PC-3 (cell line): ENCODE results near the gene CACNA1C. TPM values are rescaled to one million over a fixed set of nuclear protein-coding genes. Genes with fewer than 3 reads are reported as not detected.

ENCODE experiments used
- ATAC-seq: fragments of 200-7000 bp; cut with Tn5 transposase; 2 replicates; pipeline ENCODE4 v1.9.1; 2020; ENCODE audit warnings: mild to moderate bottlenecking, moderate library complexity
- BruUV-seq: library from RNA; stranded (reverse); fragments of 400-500 nt; replicated peaks from 2 replicates; lab custom pipeline; 2021; lab: Mats Ljungman, UMichigan
- CTCF ChIA-PET: fragments of 300-600 bp; sonication (Branson Sonifier 250); formaldehyde crosslinking; loops from one replicate; lab custom pipeline; 2022; ENCODE audit warnings: antibody characterized with exemption; lab: Charles Lee
- POLR2A ChIA-PET: fragments of 300-600 bp; sonication (Branson Sonifier 250); formaldehyde crosslinking; loops from one replicate; lab custom pipeline; 2022; ENCODE audit warnings: antibody characterized with exemption; ENCODE audit not compliant: unreplicated experiment; lab: Charles Lee
- DNase-seq: peaks from one replicate; pipeline ENCODE4 v3.0.0-alpha.2; 2015
- H2AFZ ChIP-seq: fragments of 300-600 bp; sonication (generic); 2 replicates; pipeline ENCODE4 v1.6.0; 2016; ENCODE audit warnings: antibody characterized with exemption, low read length
- H3F3A ChIP-seq: fragments of 300-600 bp; sonication (generic); one replicate; pipeline ENCODE4 v1.6.0; 2017; ENCODE audit warnings: antibody characterized with exemption, low read length, control low read depth, mild to moderate bottlenecking; ENCODE audit not compliant: unreplicated experiment
- H3K27ac ChIP-seq: fragments of 300-600 bp; sonication (generic); 2 replicates; pipeline ENCODE4 v1.5.1; 2016; ENCODE audit warnings: mild to moderate bottlenecking, low read length
- H3K27me3 ChIP-seq: fragments of 300-600 bp; sonication (generic); 2 replicates; pipeline ENCODE4 v1.6.1; 2016; ENCODE audit warnings: low read length, mixed read lengths
- H3K36me3 ChIP-seq: fragments of 300-600 bp; sonication (generic); 2 replicates; pipeline ENCODE4 v1.6.1; 2016; ENCODE audit warnings: low read depth, mixed run types, low read length, mixed read lengths
- H3K4me1 ChIP-seq: fragments of 300-600 bp; sonication (generic); 2 replicates; pipeline ENCODE4 v1.5.1; 2016; ENCODE audit warnings: low read length; ENCODE audit not compliant: insufficient read depth
- H3K4me2 ChIP-seq: fragments of 300-600 bp; sonication (generic); 2 replicates; pipeline ENCODE4 v1.6.0; 2016; ENCODE audit warnings: low read length
- H3K4me3 ChIP-seq: fragments of 300-600 bp; sonication (generic); 2 replicates; pipeline ENCODE4 v1.5.1; 2016; ENCODE audit warnings: mild to moderate bottlenecking, low read length, mixed read lengths
- H3K79me2 ChIP-seq: fragments of 300-600 bp; sonication (generic); 2 replicates; pipeline ENCODE4 v1.6.1; 2017; ENCODE audit warnings: low read length, mixed read lengths
- H3K9ac ChIP-seq: fragments of 300-600 bp; sonication (generic); 2 replicates; pipeline ENCODE4 v1.6.0; 2016; ENCODE audit warnings: mild to moderate bottlenecking, low read length
- H3K9me2 ChIP-seq: fragments of 300-600 bp; sonication (generic); replicated peaks from 2 replicates; pipeline ENCODE4 v1.6.1; 2016; ENCODE audit warnings: mixed run types, low read length, mixed read lengths
- H3K9me3 ChIP-seq: fragments of 300-600 bp; sonication (generic); 2 replicates; pipeline ENCODE4 v1.6.1; 2016; ENCODE audit warnings: low read length, mixed read lengths
- H4K20me1 ChIP-seq: fragments of 300-600 bp; sonication (generic); 2 replicates; pipeline ENCODE4 v1.6.1; 2016; ENCODE audit warnings: low read length, mixed read lengths
- EZH2 ChIP-seq: fragments of 300-600 bp; sonication (generic); IDR thresholded peaks from one replicate; pipeline ENCODE4 v1.6.1; 2017; ENCODE audit warnings: antibody characterized with exemption, mild to moderate bottlenecking, low read length; ENCODE audit not compliant: unreplicated experiment
- EZH2phosphoT487 ChIP-seq: fragments of 300-600 bp; sonication (generic); IDR thresholded peaks from 2 replicates; pipeline ENCODE4 v1.6.1; 2018; ENCODE audit warnings: mild to moderate bottlenecking, antibody characterized with exemption, low read length, borderline replicate concordance
- intact Hi-C: fragments of 100-400 bp; cut with micrococcal nuclease; formaldehyde crosslinking; loops from 2 replicates; pipeline ENCODE4 v1.9.0; 2023
- total RNA-seq: library from RNA; depleted of rRNA; stranded (reverse); fragments of >200 nt; gene quantifications from 2 replicates; pipeline ENCODE4 v1.2.3, GENCODE V29; 2014
- TF ChIP-seq, protein P1 (sequence below): fragments of 300-600 bp; sonication (generic); conservative IDR thresholded peaks from 2 replicates; pipeline ENCODE4 v1.5.1; 2017; ENCODE audit warnings: antibody characterized with exemption, low read depth, mild to moderate bottlenecking, low read length

CACNA1C gene
- total RNA-seq, 1 experiment from 2014 or later, result not detected

- DNase-seq (no peak), ATAC-seq (no peak)
- BruUV-seq, result no TSS peak
- Histone ChIP-seq H3K4me2 (no peak overlapping the region), H3K4me3 (no peak overlapping the region), H2AFZ (no peak overlapping the region), H3F3A (no peaks in the 10 kb centered on the region), H3K79me2 (no peaks in the 10 kb centered on the region), H3K9ac (no peak overlapping the region), H3K9me2 (no peaks in the 10 kb centered on the region), H3K9me3 (no peaks in the 10 kb centered on the region), H3K36me3 (no peaks in the 10 kb centered on the region), H3K4me1 (no peaks in the 10 kb centered on the region), H4K20me1 (no peaks in the 10 kb centered on the region), H3K27me3 (peaks cover 16% of the 10 kb centered on the region), H3K27ac (no peak overlapping the region)
- TF ChIP-seq EZH2, result no peak
- POLR2A ChIA-PET, result no interaction called here
- CTCF ChIA-PET, result interaction anchor here (0.5 kb wide), 1 partner anchor 9 kb away, joined by 4 read pairs; no protein-coding TSS in a partner anchor
- intact Hi-C loops, result no loop called here
These were observed 86.9 kb downstream of the CACNA1C start for GRCh38 chr12:2139651-2140050.

- H3K9me2 ChIP-seq, result no peaks in the 10 kb centered on the region
- no peak overlapping the region for H3K4me3 ChIP-seq
- no peaks in the 10 kb centered on the region for H3K9me3 ChIP-seq
- peaks cover 29% of the 10 kb centered on the region for H3K27me3 ChIP-seq
- H3K9ac ChIP-seq, result no peak overlapping the region
- POLR2A ChIA-PET, result interaction anchor here (0.7 kb wide), 1 partner anchor 84 kb away, joined by 3 read pairs; no protein-coding TSS in a partner anchor
- H3K27ac ChIP-seq, result no peak overlapping the region
- no peak overlapping the region for H2AFZ ChIP-seq
- DNase-seq, result no peak
- BruUV-seq, result no TSS peak
- TF ChIP-seq EZH2, result no peak
- TF ChIP-seq, protein P1, sequence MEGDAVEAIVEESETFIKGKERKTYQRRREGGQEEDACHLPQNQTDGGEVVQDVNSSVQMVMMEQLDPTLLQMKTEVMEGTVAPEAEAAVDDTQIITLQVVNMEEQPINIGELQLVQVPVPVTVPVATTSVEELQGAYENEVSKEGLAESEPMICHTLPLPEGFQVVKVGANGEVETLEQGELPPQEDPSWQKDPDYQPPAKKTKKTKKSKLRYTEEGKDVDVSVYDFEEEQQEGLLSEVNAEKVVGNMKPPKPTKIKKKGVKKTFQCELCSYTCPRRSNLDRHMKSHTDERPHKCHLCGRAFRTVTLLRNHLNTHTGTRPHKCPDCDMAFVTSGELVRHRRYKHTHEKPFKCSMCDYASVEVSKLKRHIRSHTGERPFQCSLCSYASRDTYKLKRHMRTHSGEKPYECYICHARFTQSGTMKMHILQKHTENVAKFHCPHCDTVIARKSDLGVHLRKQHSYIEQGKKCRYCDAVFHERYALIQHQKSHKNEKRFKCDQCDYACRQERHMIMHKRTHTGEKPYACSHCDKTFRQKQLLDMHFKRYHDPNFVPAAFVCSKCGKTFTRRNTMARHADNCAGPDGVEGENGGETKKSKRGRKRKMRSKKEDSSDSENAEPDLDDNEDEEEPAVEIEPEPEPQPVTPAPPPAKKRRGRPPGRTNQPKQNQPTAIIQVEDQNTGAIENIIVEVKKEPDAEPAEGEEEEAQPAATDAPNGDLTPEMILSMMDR, result no peak
- no peak for TF ChIP-seq EZH2phosphoT487
- CTCF ChIA-PET, result no interaction called here
- no peak for ATAC-seq
- H3K79me2 ChIP-seq, result no peaks in the 10 kb centered on the region
- no peak overlapping the region for H3K4me2 ChIP-seq
- no peaks in the 10 kb centered on the region for H3K36me3 ChIP-seq
- no peaks in the 10 kb centered on the region for H4K20me1 ChIP-seq
- H3K4me1 ChIP-seq, result no peaks in the 10 kb centered on the region
- intact Hi-C loops, result no loop called here
- no peaks in the 10 kb centered on the region for H3F3A ChIP-seq
These were observed 88.2 kb downstream of the CACNA1C start for GRCh38 chr12:2140858-2141519.

DNA sequence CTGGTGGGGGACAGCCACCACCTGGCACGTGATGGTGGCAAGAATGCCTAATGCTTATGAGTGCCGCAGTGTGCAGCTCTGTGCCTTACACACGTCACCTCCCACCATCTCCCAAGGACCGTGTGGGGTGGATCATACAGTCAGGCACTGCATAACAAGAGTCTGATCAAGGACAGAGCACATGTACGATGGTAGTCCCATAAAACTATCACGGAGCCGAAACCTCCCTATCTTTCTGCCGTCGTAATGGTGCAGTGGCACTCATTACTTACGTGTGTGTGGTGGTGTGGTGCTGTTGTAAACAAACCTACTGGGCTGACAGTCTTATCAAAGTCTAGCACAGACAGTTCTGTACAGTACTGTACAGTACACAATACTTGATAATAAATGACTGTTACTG is 89.3 kb downstream of the CACNA1C start:
- Histone ChIP-seq H3K27ac (no peak overlapping the region), H3K9ac (no peak overlapping the region), H2AFZ (no peak overlapping the region), H3K4me3 (no peak overlapping the region), H4K20me1 (no peaks in the 10 kb centered on the region), H3K9me3 (no peaks in the 10 kb centered on the region), H3K36me3 (no peaks in the 10 kb centered on the region), H3F3A (no peaks in the 10 kb centered on the region), H3K79me2 (no peaks in the 10 kb centered on the region), H3K9me2 (no peaks in the 10 kb centered on the region), H3K27me3 (peaks cover 38% of the 10 kb centered on the region), H3K4me2 (no peak overlapping the region), H3K4me1 (no peaks in the 10 kb centered on the region)
- no peak for TF ChIP-seq EZH2
- DNase-seq, result no peak
- ATAC-seq, result no peak
- CTCF ChIA-PET, result interaction anchor here (0.6 kb wide), 1 partner anchor 206 kb away, joined by 4 read pairs; no protein-coding TSS in a partner anchor
- POLR2A ChIA-PET, result no interaction called here
- no TSS peak for BruUV-seq
- intact Hi-C loops, result no loop called here

DNA sequence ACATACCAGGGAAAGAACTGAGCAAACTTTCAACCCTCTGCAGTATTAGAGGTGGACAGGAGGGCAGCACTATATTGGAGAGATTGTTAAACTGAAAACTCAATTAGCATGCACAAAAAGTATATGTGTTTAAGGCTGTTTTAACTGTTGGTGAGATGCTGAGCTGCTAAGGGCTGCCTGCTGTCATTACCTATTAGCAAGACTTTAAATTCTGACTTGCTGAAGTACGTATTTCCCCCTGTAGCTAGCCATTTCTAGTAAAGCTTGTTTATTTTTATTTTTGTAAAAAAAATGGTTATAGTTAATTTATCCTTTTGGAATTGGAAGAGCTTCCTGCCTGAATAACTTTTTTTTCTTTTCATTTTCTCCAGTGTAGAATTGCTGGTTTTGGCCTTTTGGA is 92.2 kb downstream of the CACNA1C start:
- no peaks in the 10 kb centered on the region for H3K9me3 ChIP-seq
- H4K20me1 ChIP-seq, result no peaks in the 10 kb centered on the region
- no peaks in the 10 kb centered on the region for H3F3A ChIP-seq
- no peak overlapping the region for H3K27ac ChIP-seq
- ChIA-PET POLR2A (no interaction called here), CTCF (no interaction called here)
- H3K4me2 ChIP-seq, result no peak overlapping the region
- no peaks in the 10 kb centered on the region for H3K4me1 ChIP-seq
- no TSS peak for BruUV-seq
- no peaks in the 10 kb centered on the region for H3K79me2 ChIP-seq
- DNase-seq, result no peak
- H2AFZ ChIP-seq, result no peak overlapping the region
- no peak for ATAC-seq
- peaks cover 51% of the 10 kb centered on the region for H3K27me3 ChIP-seq
- intact Hi-C loops, result no loop called here
- H3K9ac ChIP-seq, result no peak overlapping the region
- no peak for TF ChIP-seq EZH2phosphoT487
- TF ChIP-seq, protein P1, result no peak
- TF ChIP-seq EZH2, result no peak
- H3K4me3 ChIP-seq, result no peak overlapping the region
- H3K9me2 ChIP-seq, result no peaks in the 10 kb centered on the region
- H3K36me3 ChIP-seq, result no peaks in the 10 kb centered on the region
